Keratinocyte (primary cell): ENCODE measurements around the gene AUH. TPM values are rescaled to one million over a fixed set of nuclear protein-coding genes. Genes with fewer than 3 reads are reported as not detected.

Experiments
- DNase-seq: peaks from one replicate; pipeline ENCODE4 v3.0.0-alpha.2; 2011; ENCODE audit warnings: low read depth, missing footprints, low spot score
- FAIRE-seq: peaks from 2 replicates; lab custom pipeline; 2011; peaks lifted over from hg19 to GRCh38; lab: Jason Lieb, UNC
- H2AFZ ChIP-seq: 2 replicates; pipeline ENCODE4 v1.6.0; 2012; ENCODE audit warnings: low read length, control low read depth, inconsistent platforms; ENCODE audit not compliant: control insufficient read depth
- H3K27ac ChIP-seq: 2 replicates; pipeline ENCODE4 v1.5.1; 2011; ENCODE audit warnings: low read length; ENCODE audit not compliant: control insufficient read depth, insufficient read depth
- H3K27me3 ChIP-seq: 3 replicates; pipeline ENCODE4 v1.6.0; 2011; ENCODE audit warnings: low read length; ENCODE audit not compliant: control insufficient read depth, insufficient read depth; ENCODE audit errors: extremely low read depth
- H3K36me3 ChIP-seq, 2 experiments: 2 replicates in 1 of 2; 3 replicates in 1 of 2; pipeline ENCODE4 v1.5.1; 2011; ENCODE audit warnings: low read length in 2 of 2, mild to moderate bottlenecking in 1 of 2; ENCODE audit not compliant: control insufficient read depth in 2 of 2, insufficient read depth in 2 of 2; ENCODE audit errors: extremely low read depth in 1 of 2
- H3K4me1 ChIP-seq: 3 replicates; pipeline ENCODE4 v1.5.1; 2011; ENCODE audit warnings: low read length; ENCODE audit not compliant: control insufficient read depth, insufficient read depth; ENCODE audit errors: extremely low read depth
- H3K4me2 ChIP-seq: 3 replicates; pipeline ENCODE4 v1.6.0; 2011; ENCODE audit warnings: low read depth, low read length; ENCODE audit not compliant: control insufficient read depth, insufficient read depth; ENCODE audit errors: extremely low read depth
- H3K4me3 ChIP-seq, 3 experiments: fragments of 200-600 bp in 1 of 3; sonication (generic) in 1 of 3; 2 replicates in 2 of 3; 3 replicates in 1 of 3; pipeline ENCODE4 v1.5.1; 2011 to 2016; ENCODE audit warnings: low read length in 3 of 3, mild to moderate bottlenecking in 3 of 3, control low read depth in 2 of 3, inconsistent platforms in 1 of 3, low read depth in 1 of 3, mixed read lengths in 1 of 3, mixed run types in 1 of 3, moderate library complexity in 1 of 3; ENCODE audit not compliant: control insufficient read depth in 2 of 3, insufficient read depth in 2 of 3; ENCODE audit errors: extremely low read depth in 1 of 3
- H3K79me2 ChIP-seq: 2 replicates; pipeline ENCODE4 v1.6.0; 2012; ENCODE audit warnings: low read length; ENCODE audit not compliant: control insufficient read depth, insufficient read depth
- H3K9ac ChIP-seq: 3 replicates; pipeline ENCODE4 v1.6.0; 2011; ENCODE audit warnings: low read length; ENCODE audit not compliant: control insufficient read depth, insufficient read depth; ENCODE audit errors: extremely low read depth
- H3K9me1 ChIP-seq: 3 replicates; pipeline ENCODE4 v1.6.0; 2011; ENCODE audit warnings: low read length; ENCODE audit not compliant: control insufficient read depth, insufficient read depth; ENCODE audit errors: extremely low read depth
- H3K9me3 ChIP-seq: 2 replicates; pipeline ENCODE4 v1.5.1; 2012; ENCODE audit warnings: low read depth, low read length; ENCODE audit not compliant: control insufficient read depth
- H4K20me1 ChIP-seq: 3 replicates; pipeline ENCODE4 v1.6.0; 2011; ENCODE audit warnings: low read length; ENCODE audit not compliant: control insufficient read depth, insufficient read depth; ENCODE audit errors: extremely low read depth
- CTCF ChIP-seq, 3 experiments: IDR thresholded peaks in 1 of 3; conservative IDR thresholded peaks in 1 of 3; optimal IDR thresholded peaks in 1 of 3; 2 replicates in 2 of 3; 3 replicates in 1 of 3; pipeline versions ENCODE3 to v1.5.1; 2011; ENCODE audit warnings: low read length in 3 of 3, mild to moderate bottlenecking in 3 of 3, moderate library complexity in 2 of 3, control low read depth in 1 of 3, inconsistent platforms in 1 of 3; ENCODE audit not compliant: insufficient read depth in 2 of 3; ENCODE audit errors: extremely low read depth in 1 of 3
- EZH2 ChIP-seq: IDR thresholded peaks from one replicate; pipeline ENCODE4 v1.6.1; 2012; ENCODE audit warnings: inconsistent platforms, mild to moderate bottlenecking, low read length, moderate library complexity
- dilution Hi-C: fragments of 300-500 bp; cut with MboI; formaldehyde crosslinking; loops from one replicate; pipeline ENCODE4 v1.7.0; 2020; ENCODE audit warnings: low sequenced_read_pairs; ENCODE audit not compliant: extremely low pct_ligation_motif_present
- polyA plus RNA-seq, 5 experiments: library from polyadenylated mRNA; depleted of rRNA in 3 of 5; stranded (reverse) in 3 of 5; stranded (forward) in 1 of 5; unstranded in 1 of 5; fragments of >200 nt; gene quantifications; 1 replicate in 1 of 5; 2 replicates in 3 of 5; 3 replicates in 1 of 5; pipeline versions ENCODE4 v1.2.1 to v1.2.3, GENCODE V29; 2011 to 2012; ENCODE audit warnings: missing spikeins in 2 of 5, low read depth in 1 of 5, low replicate concordance in 1 of 5

Gene AUH
- polyA plus RNA-seq, 1 donor (not counting 4 experiments of a cell fraction or from before 2014, with no cell fraction given), result 5.5 TPM

GRCh38 chr9:91211919-91212318 is 149.8 kb downstream of the AUH start:
- Histone ChIP-seq H4K20me1 (no peaks in the 10 kb centered on the region), H3K79me2 (no peaks in the 10 kb centered on the region), H3K27ac (no peak overlapping the region), H3K4me2 (no peak overlapping the region), H3K36me3 (no peaks in the 10 kb centered on the region), H3K9ac (no peak overlapping the region), H2AFZ (no peak overlapping the region), H3K27me3 (no peaks in the 10 kb centered on the region), H3K9me3 (no peaks in the 10 kb centered on the region), H3K4me1 (no peaks in the 10 kb centered on the region), H3K4me3 (no peak overlapping the region), H3K9me1 (no peaks in the 10 kb centered on the region)
- DNase-seq, result no peak
- dilution Hi-C loops, result no loop called here
- TF ChIP-seq CTCF (optimal IDR thresholded peaks at IDR 0.05 in 1 of 3, IDR thresholded peaks at IDR 0.05 in 1 of 3, conservative IDR thresholded peaks at IDR 0.05 in 1 of 3; ENCODE audit: extremely low read depth in 1 of 3, insufficient read depth in 2 of 3, low read length in 3 of 3) (no peak), EZH2 (no peak)
- no peak for FAIRE-seq

GRCh38 chr9:91211414-91211813 is 150.3 kb downstream of the AUH start:
- Histone ChIP-seq H3K4me3 (no peak overlapping the region), H3K36me3 (no peaks in the 10 kb centered on the region), H3K27me3 (no peaks in the 10 kb centered on the region), H3K79me2 (no peaks in the 10 kb centered on the region), H3K9me1 (no peaks in the 10 kb centered on the region), H3K4me1 (no peaks in the 10 kb centered on the region), H3K9ac (no peak overlapping the region), H3K9me3 (no peaks in the 10 kb centered on the region), H4K20me1 (no peaks in the 10 kb centered on the region), H3K4me2 (no peak overlapping the region), H3K27ac (no peak overlapping the region), H2AFZ (no peak overlapping the region)
- dilution Hi-C loops, result no loop called here
- FAIRE-seq, result no peak
- no peak for DNase-seq
- TF ChIP-seq CTCF (optimal IDR thresholded peaks at IDR 0.05 in 1 of 3, IDR thresholded peaks at IDR 0.05 in 1 of 3, conservative IDR thresholded peaks at IDR 0.05 in 1 of 3; ENCODE audit: extremely low read depth in 1 of 3, insufficient read depth in 2 of 3, low read length in 3 of 3) (no peak), EZH2 (no peak)
